KMS-11 (cell line): ENCODE measurements around the gene MAP4K3.
A peak's percentile ranks its signal among the peaks of the same experiment; 100 is the strongest.

Experiments used
- H2AFZ ChIP-seq: fragments of 200-600 bp; sonication (generic); 2 replicates; pipeline ENCODE4 v1.6.1; 2016; ENCODE audit warnings: antibody characterized with exemption, mixed run types, low read depth
- H3K27ac ChIP-seq: fragments of 200-600 bp; sonication (generic); 2 replicates; pipeline ENCODE4 v1.6.1; 2016; ENCODE audit warnings: mild to moderate bottlenecking, mixed run types
- H3K27me3 ChIP-seq: fragments of 200-600 bp; sonication (generic); 2 replicates; pipeline ENCODE4 v1.6.1; 2017; ENCODE audit warnings: mild to moderate bottlenecking, low read depth, mixed run types, moderate library complexity; ENCODE audit not compliant: insufficient read depth
- H3K36me3 ChIP-seq: fragments of 200-600 bp; sonication (generic); 2 replicates; pipeline ENCODE4 v1.6.1; 2017; ENCODE audit warnings: mild to moderate bottlenecking, mixed run types; ENCODE audit not compliant: insufficient read depth
- H3K4me1 ChIP-seq: fragments of 200-600 bp; sonication (generic); 2 replicates; pipeline ENCODE4 v1.6.1; 2016; ENCODE audit warnings: mild to moderate bottlenecking, low read depth, mixed run types; ENCODE audit not compliant: poor library complexity, severe bottlenecking
- H3K4me2 ChIP-seq: fragments of 200-600 bp; sonication (generic); 2 replicates; pipeline ENCODE4 v1.7.0; 2016; ENCODE audit warnings: mild to moderate bottlenecking, mixed run types
- H3K4me3 ChIP-seq: fragments of 200-600 bp; sonication (generic); IDR thresholded peaks from 2 replicates; pipeline ENCODE4 v1.6.1; 2017; ENCODE audit warnings: low read depth, low read length, mixed read lengths; ENCODE audit not compliant: insufficient read depth
- H3K79me2 ChIP-seq: fragments of 200-600 bp; sonication (generic); 2 replicates; pipeline ENCODE4 v1.6.1; 2016; ENCODE audit warnings: low read depth, mixed run types; ENCODE audit not compliant: insufficient read depth
- H3K9ac ChIP-seq: fragments of 200-600 bp; sonication (generic); 2 replicates; pipeline ENCODE4 v1.6.1; 2016; ENCODE audit warnings: mild to moderate bottlenecking, mixed run types
- H4K20me1 ChIP-seq: fragments of 200-600 bp; sonication (generic); 2 replicates; pipeline ENCODE4 v1.6.1; 2016; ENCODE audit warnings: mild to moderate bottlenecking, mixed run types; ENCODE audit not compliant: insufficient read depth
- TF ChIP-seq, protein P1 (sequence below): fragments of 200-600 bp; sonication (generic); conservative IDR thresholded peaks from 2 replicates; pipeline ENCODE4 v1.6.1; 2017; ENCODE audit warnings: low read depth, mild to moderate bottlenecking, antibody characterized with exemption, low read length, moderate library complexity, mixed read lengths

Gene MAP4K3

GRCh38 chr2:39431592-39432316 lies 5.3 kb downstream of the MAP4K3 start:
- Histone ChIP-seq H3K27ac (no peak overlapping the region), H3K27me3 (no peaks in the 10 kb centered on the region), H3K4me2 (no peak overlapping the region), H3K79me2 (peaks cover 57% of the 10 kb centered on the region; the same call in 1 of the 2 replicates), H3K4me1 (peaks cover 15% of the 10 kb centered on the region), H4K20me1 (no peaks in the 10 kb centered on the region), H3K4me3 (no peak overlapping the region), H3K36me3 (no peaks in the 10 kb centered on the region), H2AFZ (no peak overlapping the region), H3K9ac (no peak overlapping the region)
- TF ChIP-seq, protein P1, sequence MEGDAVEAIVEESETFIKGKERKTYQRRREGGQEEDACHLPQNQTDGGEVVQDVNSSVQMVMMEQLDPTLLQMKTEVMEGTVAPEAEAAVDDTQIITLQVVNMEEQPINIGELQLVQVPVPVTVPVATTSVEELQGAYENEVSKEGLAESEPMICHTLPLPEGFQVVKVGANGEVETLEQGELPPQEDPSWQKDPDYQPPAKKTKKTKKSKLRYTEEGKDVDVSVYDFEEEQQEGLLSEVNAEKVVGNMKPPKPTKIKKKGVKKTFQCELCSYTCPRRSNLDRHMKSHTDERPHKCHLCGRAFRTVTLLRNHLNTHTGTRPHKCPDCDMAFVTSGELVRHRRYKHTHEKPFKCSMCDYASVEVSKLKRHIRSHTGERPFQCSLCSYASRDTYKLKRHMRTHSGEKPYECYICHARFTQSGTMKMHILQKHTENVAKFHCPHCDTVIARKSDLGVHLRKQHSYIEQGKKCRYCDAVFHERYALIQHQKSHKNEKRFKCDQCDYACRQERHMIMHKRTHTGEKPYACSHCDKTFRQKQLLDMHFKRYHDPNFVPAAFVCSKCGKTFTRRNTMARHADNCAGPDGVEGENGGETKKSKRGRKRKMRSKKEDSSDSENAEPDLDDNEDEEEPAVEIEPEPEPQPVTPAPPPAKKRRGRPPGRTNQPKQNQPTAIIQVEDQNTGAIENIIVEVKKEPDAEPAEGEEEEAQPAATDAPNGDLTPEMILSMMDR, result no peak

DNA sequence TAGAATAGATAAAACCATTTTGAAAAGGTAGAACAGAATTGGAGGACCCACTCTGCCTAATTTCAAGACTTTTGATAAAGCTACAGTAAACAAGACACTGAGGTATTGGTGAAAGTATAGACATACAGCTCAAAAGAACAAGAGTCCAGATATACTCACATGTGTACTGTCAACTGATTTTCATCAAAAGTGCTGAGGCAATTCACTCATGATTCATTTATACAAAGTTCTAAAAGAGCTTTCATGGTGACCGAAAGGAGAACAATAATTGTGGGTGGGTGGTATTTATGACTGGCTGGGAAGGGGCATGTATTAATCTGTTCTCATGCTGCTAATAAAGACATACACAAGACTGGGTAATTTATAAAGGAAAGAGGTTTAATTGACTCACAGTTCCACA lies 7.3 kb downstream of the MAP4K3 start:
- H4K20me1 ChIP-seq, result no peaks in the 10 kb centered on the region

DNA sequence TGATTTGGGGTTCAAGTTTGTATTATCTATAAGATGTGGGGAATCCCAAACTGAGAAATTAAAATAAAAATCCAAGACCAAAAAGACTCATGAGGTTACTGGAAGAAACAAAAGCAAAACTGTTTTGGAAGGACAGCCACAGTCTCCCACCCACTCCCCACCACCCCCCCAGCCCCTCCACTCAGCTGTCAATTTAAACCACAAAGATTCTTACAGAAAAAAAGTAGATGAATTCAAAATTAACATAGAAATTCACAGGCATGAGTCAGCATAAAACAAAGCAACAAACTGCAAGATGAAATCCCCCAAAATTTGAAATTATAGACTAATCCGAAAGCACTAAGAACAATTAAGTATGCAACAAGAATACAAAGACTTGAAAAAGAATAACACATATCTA lies 12.1 kb downstream of the MAP4K3 start:
- peaks cover 50% of the 10 kb centered on the region; the same call in 1 of the 2 replicates for H3K79me2 ChIP-seq
- H3K4me3 ChIP-seq, result no peak overlapping the region
- H3K27me3 ChIP-seq, result no peaks in the 10 kb centered on the region
- no peak overlapping the region for H3K9ac ChIP-seq
- no peaks in the 10 kb centered on the region for H3K36me3 ChIP-seq
- TF ChIP-seq, protein P1, result no peak
- H3K27ac ChIP-seq, result no peak overlapping the region
- H3K4me1 ChIP-seq, result peaks cover 21% of the 10 kb centered on the region
- H4K20me1 ChIP-seq, result no peaks in the 10 kb centered on the region
- peak overlapping the region; percentile 49 for H3K4me2 ChIP-seq
- no peak overlapping the region for H2AFZ ChIP-seq

More for the DNA sequence above, 7.3 kb downstream of the MAP4K3 start:
- no peak overlapping the region for H3K9ac ChIP-seq
- peaks cover 52% of the 10 kb centered on the region; the same call in 1 of the 2 replicates for H3K79me2 ChIP-seq
- H3K27ac ChIP-seq, result no peak overlapping the region
- no peaks in the 10 kb centered on the region for H3K36me3 ChIP-seq
- TF ChIP-seq, protein P1, result no peak
- H3K4me3 ChIP-seq, result no peak overlapping the region
- peaks cover 17% of the 10 kb centered on the region for H3K4me1 ChIP-seq
- no peaks in the 10 kb centered on the region for H3K27me3 ChIP-seq
- H3K4me2 ChIP-seq, result no peak overlapping the region
- no peak overlapping the region for H2AFZ ChIP-seq

DNA sequence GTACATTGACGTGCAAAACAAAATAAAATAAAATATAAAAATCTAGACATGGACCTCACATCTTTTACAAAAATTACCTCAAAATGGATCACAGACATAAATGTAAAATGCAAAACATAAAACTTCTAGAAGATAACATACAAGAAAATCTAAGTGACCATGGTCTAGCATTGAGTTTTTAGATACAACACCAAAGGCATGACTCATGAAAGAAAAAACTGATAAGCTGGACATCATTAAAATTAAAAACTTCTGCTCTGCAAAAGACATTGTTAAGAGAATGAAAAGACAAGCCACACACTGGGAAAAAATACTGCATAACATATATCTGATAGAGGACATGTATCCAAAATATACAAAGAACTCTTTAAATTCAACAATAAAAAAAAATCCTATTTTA lies 14.4 kb downstream of the MAP4K3 start:
- Histone ChIP-seq H3K4me2 (no peak overlapping the region), H3K27me3 (no peaks in the 10 kb centered on the region), H3K36me3 (no peaks in the 10 kb centered on the region), H2AFZ (no peak overlapping the region), H3K4me1 (peaks cover 31% of the 10 kb centered on the region), H3K79me2 (peaks cover 49% of the 10 kb centered on the region), H4K20me1 (no peaks in the 10 kb centered on the region), H3K4me3 (no peak overlapping the region), H3K27ac (no peak overlapping the region), H3K9ac (no peak overlapping the region)
- TF ChIP-seq, protein P1, result no peak
